Epithelial cell of umbilical artery (primary cell): ENCODE data around the gene GDE1. TPM values are rescaled to one million over a fixed set of nuclear protein-coding genes. Genes with fewer than 3 reads are reported as not detected.

ENCODE experiments used
- total RNA-seq: library from RNA; depleted of rRNA; stranded (reverse); fragments of >200 nt; gene quantifications from 2 replicates; pipeline ENCODE4 v1.2.3, GENCODE V29; 2014

The GDE1 gene, protein sequence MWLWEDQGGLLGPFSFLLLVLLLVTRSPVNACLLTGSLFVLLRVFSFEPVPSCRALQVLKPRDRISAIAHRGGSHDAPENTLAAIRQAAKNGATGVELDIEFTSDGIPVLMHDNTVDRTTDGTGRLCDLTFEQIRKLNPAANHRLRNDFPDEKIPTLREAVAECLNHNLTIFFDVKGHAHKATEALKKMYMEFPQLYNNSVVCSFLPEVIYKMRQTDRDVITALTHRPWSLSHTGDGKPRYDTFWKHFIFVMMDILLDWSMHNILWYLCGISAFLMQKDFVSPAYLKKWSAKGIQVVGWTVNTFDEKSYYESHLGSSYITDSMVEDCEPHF
- 50.7 and 60.6 TPM in 2 replicates for total RNA-seq

DNA sequence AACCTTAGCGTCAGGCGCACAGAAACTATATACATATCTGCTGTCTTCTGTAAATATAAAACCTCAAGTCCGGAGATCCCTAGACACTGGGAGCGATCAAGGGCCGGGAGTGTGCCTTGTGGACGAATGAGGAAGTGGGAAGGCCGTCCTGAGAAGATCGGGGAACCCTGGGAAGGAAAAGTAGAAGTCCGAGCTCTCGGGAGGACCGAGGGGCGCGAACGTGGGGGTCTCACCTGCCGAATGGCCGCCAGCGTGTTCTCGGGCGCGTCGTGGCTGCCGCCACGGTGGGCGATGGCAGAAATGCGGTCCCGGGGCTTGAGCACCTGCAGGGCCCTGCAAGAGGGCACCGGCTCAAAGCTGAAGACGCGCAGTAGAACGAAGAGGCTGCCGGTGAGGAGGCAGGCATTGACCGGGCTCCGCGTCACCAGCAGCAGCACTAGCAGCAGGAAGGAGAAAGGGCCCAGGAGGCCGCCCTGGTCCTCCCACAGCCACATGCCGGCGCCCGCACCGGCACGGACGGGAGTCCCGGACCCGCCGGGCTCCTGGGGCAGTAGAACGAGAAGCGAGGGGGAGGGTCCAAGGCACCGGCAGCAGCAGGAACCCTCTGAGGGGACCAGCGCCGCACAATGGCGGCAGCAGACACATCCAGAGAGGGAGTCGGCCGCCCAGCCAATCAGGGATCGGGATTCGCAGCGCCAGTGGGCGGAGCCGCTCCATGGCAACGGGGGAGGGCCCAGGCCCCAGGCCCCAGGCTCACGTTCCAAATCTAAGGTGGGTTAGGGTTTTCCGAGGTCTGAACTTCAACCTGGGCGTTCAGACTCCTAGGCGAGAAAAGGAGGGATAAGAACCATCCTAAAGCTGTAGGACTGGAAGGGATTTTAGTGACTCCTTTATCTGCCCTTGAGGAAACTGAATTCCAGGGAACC, at the start of gene GDE1:
TSS of gene GDE1 (minus strand) at position 628 of the 926 bp plus-strand sequence. CDS start at position 494, 134 bp downstream.

DNA sequence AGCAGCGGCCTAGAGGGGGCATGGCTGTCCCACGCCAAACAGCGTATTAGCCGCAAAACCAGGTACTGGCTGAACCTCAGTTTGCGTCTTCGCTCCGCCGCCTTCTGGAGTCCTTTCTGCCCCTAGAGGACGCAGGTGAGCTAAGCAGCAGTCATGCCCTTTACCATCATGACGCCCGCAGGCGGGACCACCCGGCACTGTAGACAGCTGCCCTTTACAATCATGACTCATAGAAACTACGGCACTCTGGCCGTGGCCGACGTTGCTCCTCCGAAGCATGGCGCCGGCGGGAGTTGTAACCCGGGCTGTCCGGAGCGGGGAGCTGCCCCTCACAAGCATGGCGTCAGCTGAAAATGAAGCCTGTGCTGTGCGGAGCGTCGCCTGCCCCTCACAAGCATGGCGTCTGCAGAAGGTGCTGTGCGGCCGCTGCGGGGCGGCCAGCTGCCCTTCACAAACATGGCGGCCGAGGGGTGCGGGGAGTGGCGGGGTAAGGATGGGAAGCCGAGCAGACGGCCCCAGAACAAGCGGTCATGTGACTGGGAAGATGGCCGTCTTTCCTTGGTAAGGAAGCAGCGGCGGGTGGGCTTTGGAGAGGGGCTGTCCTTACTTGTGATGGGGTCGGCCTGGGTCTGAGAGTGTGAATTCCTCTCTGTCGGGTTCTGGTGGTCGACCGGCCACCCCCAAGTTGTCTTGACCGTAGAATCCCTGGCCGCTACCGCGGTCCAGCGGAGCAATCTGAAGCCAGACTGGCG, 33.5 kb upstream of the GDE1 start, which contains the start of gene VPS35L:
TSS of gene VPS35L (plus strand) at position 518 of the 752 bp plus-strand sequence. CDS start at position 545, 27 bp downstream.

DNA sequence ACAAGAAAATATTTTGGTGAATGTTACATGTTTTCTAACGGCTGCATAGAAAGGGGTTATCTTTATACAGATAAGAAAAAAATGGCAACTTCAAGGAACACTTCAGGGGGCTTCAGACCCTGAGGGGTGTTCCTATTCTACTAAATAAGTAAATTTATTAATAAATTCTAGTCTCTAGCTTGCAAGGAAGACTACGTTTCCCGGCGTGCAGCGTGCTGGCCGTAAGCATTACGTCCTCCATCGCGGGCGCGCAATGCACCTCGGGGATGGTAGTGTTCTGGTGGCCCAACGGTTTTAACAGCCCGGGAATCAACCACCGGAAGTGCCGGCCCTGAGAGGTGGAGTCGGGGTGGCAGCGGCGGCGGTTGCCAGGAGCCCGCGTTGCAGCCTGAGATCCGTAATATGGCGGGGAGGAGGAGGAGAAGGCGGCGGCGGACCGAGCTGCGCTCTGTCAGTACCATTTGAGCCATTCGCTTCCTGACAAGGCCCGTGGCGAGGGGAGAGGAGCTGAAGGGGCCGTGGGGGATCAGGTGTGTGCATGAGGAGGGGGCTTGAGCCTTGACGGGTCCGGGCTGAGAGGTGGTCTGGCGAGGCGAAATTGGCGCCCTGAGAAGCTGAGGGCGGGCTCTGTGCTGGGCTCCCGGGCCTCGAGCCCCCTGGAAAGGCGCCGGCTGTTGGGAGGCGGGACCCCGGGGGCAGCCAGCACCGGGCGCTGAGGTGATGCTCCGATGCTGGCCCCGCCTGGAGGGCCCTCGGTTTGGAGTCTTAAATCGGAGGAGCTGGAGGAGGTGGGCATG, 1.9 kb upstream of the GDE1 start, which contains the start of gene CCP110:
TSS of gene CCP110 (plus strand) at position 384 of the 797 bp plus-strand sequence. CDS start 3,940 bp downstream, outside the sequence.

Other genes with a start within 250 kb of the GDE1 start
- gene CLEC19A, start 236.4 kb downstream of the GDE1 start, total RNA-seq: not detected in 2 replicates
- gene TMC5, start 104.2 kb downstream of the GDE1 start, total RNA-seq: not detected in 2 replicates
- gene CCP110, start 1.8 kb upstream of the GDE1 start, total RNA-seq: 9.7 and 16.4 TPM in 2 replicates
- 21.4 and 25.2 TPM in 2 replicates for gene VPS35L, start 33.6 kb upstream of the GDE1 start, total RNA-seq
- gene KNOP1, start 196.1 kb upstream of the GDE1 start, total RNA-seq: 20.8 and 25.1 TPM in 2 replicates
- gene IQCK, start 196.2 kb upstream of the GDE1 start, total RNA-seq: 8.1 and 10.7 TPM in 2 replicates